HEK293 (cell line): Measurements from ENCODE around the gene SBK1.

Source experiments
- CTCF ChIA-PET: fragments of 350-600 bp; formaldehyde crosslinking; extraction: SDS; loops from one replicate; lab custom pipeline; 2021; ENCODE audit warnings: antibody characterized with exemption; lab: Yijun Ruan, JAX
- POLR2A ChIA-PET: fragments of 300-600 bp; formaldehyde crosslinking; extraction: SDS; loops from one replicate; lab custom pipeline; 2020; ENCODE audit warnings: antibody characterized with exemption, inconsistent platforms; lab: Yijun Ruan, JAX
- H3K27ac ChIP-seq: fragments of 200-500 bp; sonication (Bioruptor generic); 2 replicates; pipeline ENCODE4 v1.5.1; 2014; ENCODE audit warnings: low read depth, low read length, control low read depth, inconsistent platforms; ENCODE audit errors: extremely low read depth
- H3K36me3 ChIP-seq, 2 experiments: fragments of 200-500 bp in 1 of 2; sonication (Bioruptor generic) in 1 of 2; 1 replicate in 1 of 2; 2 replicates in 1 of 2; pipeline ENCODE4 v1.5.1; 2014 to 2017; ENCODE audit warnings: inconsistent platforms in 2 of 2, low read length in 2 of 2; ENCODE audit not compliant: control insufficient read depth in 2 of 2, insufficient read depth in 1 of 2
- H3K4me1 ChIP-seq: fragments of 200-500 bp; sonication (Bioruptor generic); 2 replicates; pipeline ENCODE4 v1.5.1; 2014; ENCODE audit warnings: mild to moderate bottlenecking, low read length, inconsistent platforms; ENCODE audit not compliant: control insufficient read depth, insufficient read depth
- H3K4me3 ChIP-seq: 2 replicates; pipeline ENCODE4 v1.5.1; 2011; ENCODE audit warnings: low read depth, mild to moderate bottlenecking, control low read depth, low read length, moderate library complexity
- H3K9me3 ChIP-seq: fragments of 200-500 bp; sonication (Bioruptor generic); 2 replicates; pipeline ENCODE4 v1.5.1; 2014; ENCODE audit warnings: low read depth, low read length, inconsistent platforms; ENCODE audit not compliant: control insufficient read depth, insufficient read depth
- EGR2 ChIP-seq: fragments of 450-650 bp; formaldehyde crosslinking; IDR thresholded peaks from 2 replicates; pipeline ENCODE4 v1.5.1; 2016; ENCODE audit warnings: low read depth, missing biosample characterization, missing genetic modification characterization
- HOXA7 ChIP-seq: sonication (generic); formaldehyde crosslinking; IDR thresholded peaks from 2 replicates; pipeline ENCODE4 v1.8.1; 2022; ENCODE audit warnings: missing genetic modification reagents, borderline replicate concordance
- IKZF3 ChIP-seq: fragments of 450-650 bp; IDR thresholded peaks from 2 replicates; pipeline ENCODE4 v1.5.0; 2018; ENCODE audit warnings: missing biosample characterization, mild to moderate bottlenecking, missing genetic modification characterization, moderate library complexity
- ZFHX2 ChIP-seq: fragments of 450-650 bp; formaldehyde crosslinking; conservative IDR thresholded peaks from 2 replicates; pipeline ENCODE4 v1.5.1; 2016; ENCODE audit warnings: missing biosample characterization, missing genetic modification characterization
- ZIC2 ChIP-seq: fragments of 450-650 bp; formaldehyde crosslinking; IDR thresholded peaks from 2 replicates; pipeline ENCODE4 v1.5.1; 2016; ENCODE audit warnings: missing biosample characterization, missing genetic modification characterization
- ZNF114 ChIP-seq: fragments of 450-650 bp; formaldehyde crosslinking; IDR thresholded peaks from 2 replicates; pipeline ENCODE4 v1.5.0; 2017; ENCODE audit warnings: missing biosample characterization, missing genetic modification characterization
- ZNF140 ChIP-seq: fragments of 450-650 bp; formaldehyde crosslinking; IDR thresholded peaks from 2 replicates; pipeline ENCODE4 v1.5.1; 2016; ENCODE audit warnings: missing biosample characterization, missing genetic modification characterization
- ZNF184 ChIP-seq: fragments of 450-650 bp; IDR thresholded peaks from 2 replicates; pipeline ENCODE4 v1.5.1; 2018; ENCODE audit warnings: missing biosample characterization, mild to moderate bottlenecking, missing genetic modification characterization
- ZNF366 ChIP-seq: fragments of 450-650 bp; formaldehyde crosslinking; conservative IDR thresholded peaks from 2 replicates; pipeline ENCODE4 v1.5.1; 2016; ENCODE audit warnings: missing biosample characterization, missing genetic modification characterization
- ZNF404 ChIP-seq: fragments of 450-650 bp; formaldehyde crosslinking; IDR thresholded peaks from 2 replicates; pipeline ENCODE4 v1.5.1; 2017; ENCODE audit warnings: missing biosample characterization, missing genetic modification characterization
- ZNF514 ChIP-seq: fragments of 450-650 bp; formaldehyde crosslinking; IDR thresholded peaks from 2 replicates; pipeline ENCODE4 v1.5.1; 2016; ENCODE audit warnings: missing biosample characterization, missing genetic modification characterization
- ZNF555 ChIP-seq: fragments of 450-650 bp; formaldehyde crosslinking; conservative IDR thresholded peaks from 2 replicates; pipeline ENCODE4 v1.5.1; 2017; ENCODE audit warnings: missing biosample characterization, mild to moderate bottlenecking, missing genetic modification characterization, inconsistent platforms
- ZNF701 ChIP-seq: fragments of 450-650 bp; formaldehyde crosslinking; IDR thresholded peaks from 2 replicates; pipeline ENCODE4 v1.5.1; 2016; ENCODE audit warnings: missing biosample characterization, missing genetic modification characterization
- ZNF76 ChIP-seq: fragments of 450-650 bp; formaldehyde crosslinking; IDR thresholded peaks from 2 replicates; pipeline ENCODE4; 2016; ENCODE audit warnings: low read depth, missing biosample characterization, missing genetic modification characterization, borderline replicate concordance
- ZNF843 ChIP-seq: fragments of 450-650 bp; formaldehyde crosslinking; IDR thresholded peaks from 2 replicates; pipeline ENCODE4 v1.5.1; 2016; ENCODE audit warnings: missing biosample characterization, missing genetic modification characterization
- TF ChIP-seq, protein P1 (sequence below): fragments of 450-650 bp; formaldehyde crosslinking; IDR thresholded peaks from 2 replicates; pipeline ENCODE4 v1.5.1; 2017; ENCODE audit warnings: missing biosample characterization, missing genetic modification characterization
- TF ChIP-seq, protein P2 (sequence below): fragments of 450-650 bp; formaldehyde crosslinking; IDR thresholded peaks from 2 replicates; pipeline ENCODE4 v1.5.1; 2016; ENCODE audit warnings: missing biosample characterization, missing genetic modification characterization
- TF ChIP-seq, protein P3 (sequence below): fragments of 450-650 bp; formaldehyde crosslinking; IDR thresholded peaks from 2 replicates; pipeline ENCODE4 v1.5.1; 2017; ENCODE audit warnings: missing biosample characterization, missing genetic modification characterization
- TF ChIP-seq, protein P4 (sequence below): fragments of 450-650 bp; formaldehyde crosslinking; IDR thresholded peaks from 2 replicates; pipeline ENCODE4 v1.5.1; 2017; ENCODE audit warnings: missing biosample characterization, missing genetic modification characterization
- TF ChIP-seq, protein P5 (sequence below): fragments of 450-650 bp; formaldehyde crosslinking; IDR thresholded peaks from 2 replicates; pipeline ENCODE4; 2016; ENCODE audit warnings: missing biosample characterization, missing genetic modification characterization
- TF ChIP-seq, protein P6 (sequence below): fragments of 450-650 bp; formaldehyde crosslinking; IDR thresholded peaks from 2 replicates; pipeline ENCODE4 v1.5.1; 2016; ENCODE audit warnings: missing biosample characterization, missing genetic modification characterization
- TF ChIP-seq, protein P7 (sequence below): fragments of 450-650 bp; formaldehyde crosslinking; IDR thresholded peaks from 2 replicates; pipeline ENCODE4 v1.5.1; 2017; ENCODE audit warnings: missing biosample characterization, missing genetic modification characterization
- TF ChIP-seq, protein P8 (sequence below): fragments of 450-650 bp; IDR thresholded peaks from 2 replicates; pipeline ENCODE4 v1.5.1; 2018; ENCODE audit warnings: missing biosample characterization, mild to moderate bottlenecking, missing genetic modification characterization

SBK1 gene

DNA sequence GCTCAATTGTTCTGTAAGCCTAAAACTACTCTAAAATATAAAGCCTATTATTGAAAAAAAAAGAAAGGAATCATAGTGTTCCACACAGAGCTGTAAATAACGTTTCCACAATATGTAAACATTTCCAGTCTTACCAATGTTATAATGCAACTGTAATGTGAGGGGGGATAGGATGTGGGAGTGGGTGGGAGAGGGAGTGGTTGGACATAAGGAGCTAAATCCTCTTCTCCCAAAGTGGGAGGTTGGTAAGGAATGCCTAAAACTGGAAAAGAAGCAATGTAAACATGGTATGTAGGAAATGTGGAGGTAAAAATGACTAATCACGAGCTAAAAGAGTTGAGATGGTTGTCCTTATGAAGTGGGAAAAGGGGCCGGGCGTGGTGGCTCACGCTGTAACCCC lies 17.6 kb upstream of the SBK1 start:
- Histone ChIP-seq H3K4me3 (no peak overlapping the region), H3K27ac (no peak overlapping the region), H3K4me1 (no peaks in the 10 kb centered on the region), H3K9me3 (no peaks in the 10 kb centered on the region), H3K36me3 (no peaks in the 10 kb centered on the region; a peak in 1 of 3 replicates)
- TF ChIP-seq ZNF184 (tag by site-specific recombination), result no peak
- TF ChIP-seq ZNF404 (tag by site-specific recombination), result no peak
- peak; percentile 76 for TF ChIP-seq ZFHX2 (tag by site-specific recombination)
- peak; percentile 80 for TF ChIP-seq EGR2 (tag by site-specific recombination)
- TF ChIP-seq ZNF843 (tag by site-specific recombination), result no peak
- TF ChIP-seq, protein P1, sequence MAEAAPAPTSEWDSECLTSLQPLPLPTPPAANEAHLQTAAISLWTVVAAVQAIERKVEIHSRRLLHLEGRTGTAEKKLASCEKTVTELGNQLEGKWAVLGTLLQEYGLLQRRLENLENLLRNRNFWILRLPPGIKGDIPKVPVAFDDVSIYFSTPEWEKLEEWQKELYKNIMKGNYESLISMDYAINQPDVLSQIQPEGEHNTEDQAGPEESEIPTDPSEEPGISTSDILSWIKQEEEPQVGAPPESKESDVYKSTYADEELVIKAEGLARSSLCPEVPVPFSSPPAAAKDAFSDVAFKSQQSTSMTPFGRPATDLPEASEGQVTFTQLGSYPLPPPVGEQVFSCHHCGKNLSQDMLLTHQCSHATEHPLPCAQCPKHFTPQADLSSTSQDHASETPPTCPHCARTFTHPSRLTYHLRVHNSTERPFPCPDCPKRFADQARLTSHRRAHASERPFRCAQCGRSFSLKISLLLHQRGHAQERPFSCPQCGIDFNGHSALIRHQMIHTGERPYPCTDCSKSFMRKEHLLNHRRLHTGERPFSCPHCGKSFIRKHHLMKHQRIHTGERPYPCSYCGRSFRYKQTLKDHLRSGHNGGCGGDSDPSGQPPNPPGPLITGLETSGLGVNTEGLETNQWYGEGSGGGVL (tag by site-specific recombination), result peak; percentile 37; the same call in 1 of the 2 replicates
- TF ChIP-seq ZNF701 (tag by site-specific recombination), result no peak
- TF ChIP-seq, protein P2, sequence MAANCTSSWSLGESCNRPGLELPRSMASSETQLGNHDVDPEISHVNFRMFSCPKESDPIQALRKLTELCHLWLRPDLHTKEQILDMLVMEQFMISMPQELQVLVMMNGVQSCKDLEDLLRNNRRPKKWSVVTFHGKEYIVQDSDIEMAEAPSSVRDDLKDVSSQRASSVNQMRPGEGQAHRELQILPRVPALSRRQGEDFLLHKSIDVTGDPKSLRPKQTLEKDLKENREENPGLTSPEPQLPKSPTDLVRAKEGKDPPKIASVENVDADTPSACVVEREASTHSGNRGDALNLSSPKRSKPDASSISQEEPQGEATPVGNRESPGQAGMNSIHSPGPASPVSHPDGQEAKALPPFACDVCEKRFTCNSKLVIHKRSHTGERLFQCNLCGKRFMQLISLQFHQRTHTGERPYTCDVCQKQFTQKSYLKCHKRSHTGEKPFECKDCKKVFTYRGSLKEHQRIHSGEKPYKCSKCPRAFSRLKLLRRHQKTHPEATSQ (tag by site-specific recombination), result no peak
- no peak for TF ChIP-seq ZNF555
- no peak for TF ChIP-seq ZNF366 (tag by site-specific recombination)
- no peak for TF ChIP-seq HOXA7 (CRISPR knock-in tag)
- TF ChIP-seq, protein P3, sequence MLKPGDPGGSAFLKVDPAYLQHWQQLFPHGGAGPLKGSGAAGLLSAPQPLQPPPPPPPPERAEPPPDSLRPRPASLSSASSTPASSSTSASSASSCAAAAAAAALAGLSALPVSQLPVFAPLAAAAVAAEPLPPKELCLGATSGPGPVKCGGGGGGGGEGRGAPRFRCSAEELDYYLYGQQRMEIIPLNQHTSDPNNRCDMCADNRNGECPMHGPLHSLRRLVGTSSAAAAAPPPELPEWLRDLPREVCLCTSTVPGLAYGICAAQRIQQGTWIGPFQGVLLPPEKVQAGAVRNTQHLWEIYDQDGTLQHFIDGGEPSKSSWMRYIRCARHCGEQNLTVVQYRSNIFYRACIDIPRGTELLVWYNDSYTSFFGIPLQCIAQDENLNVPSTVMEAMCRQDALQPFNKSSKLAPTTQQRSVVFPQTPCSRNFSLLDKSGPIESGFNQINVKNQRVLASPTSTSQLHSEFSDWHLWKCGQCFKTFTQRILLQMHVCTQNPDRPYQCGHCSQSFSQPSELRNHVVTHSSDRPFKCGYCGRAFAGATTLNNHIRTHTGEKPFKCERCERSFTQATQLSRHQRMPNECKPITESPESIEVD (tag by site-specific recombination), result no peak
- TF ChIP-seq IKZF3 (tag by site-specific recombination), result no peak
- TF ChIP-seq, protein P4, sequence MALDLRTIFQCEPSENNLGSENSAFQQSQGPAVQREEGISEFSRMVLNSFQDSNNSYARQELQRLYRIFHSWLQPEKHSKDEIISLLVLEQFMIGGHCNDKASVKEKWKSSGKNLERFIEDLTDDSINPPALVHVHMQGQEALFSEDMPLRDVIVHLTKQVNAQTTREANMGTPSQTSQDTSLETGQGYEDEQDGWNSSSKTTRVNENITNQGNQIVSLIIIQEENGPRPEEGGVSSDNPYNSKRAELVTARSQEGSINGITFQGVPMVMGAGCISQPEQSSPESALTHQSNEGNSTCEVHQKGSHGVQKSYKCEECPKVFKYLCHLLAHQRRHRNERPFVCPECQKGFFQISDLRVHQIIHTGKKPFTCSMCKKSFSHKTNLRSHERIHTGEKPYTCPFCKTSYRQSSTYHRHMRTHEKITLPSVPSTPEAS, result no peak
- TF ChIP-seq ZNF514 (tag by site-specific recombination), result no peak
- TF ChIP-seq ZNF114 (tag by site-specific recombination), result no peak
- TF ChIP-seq, protein P5, sequence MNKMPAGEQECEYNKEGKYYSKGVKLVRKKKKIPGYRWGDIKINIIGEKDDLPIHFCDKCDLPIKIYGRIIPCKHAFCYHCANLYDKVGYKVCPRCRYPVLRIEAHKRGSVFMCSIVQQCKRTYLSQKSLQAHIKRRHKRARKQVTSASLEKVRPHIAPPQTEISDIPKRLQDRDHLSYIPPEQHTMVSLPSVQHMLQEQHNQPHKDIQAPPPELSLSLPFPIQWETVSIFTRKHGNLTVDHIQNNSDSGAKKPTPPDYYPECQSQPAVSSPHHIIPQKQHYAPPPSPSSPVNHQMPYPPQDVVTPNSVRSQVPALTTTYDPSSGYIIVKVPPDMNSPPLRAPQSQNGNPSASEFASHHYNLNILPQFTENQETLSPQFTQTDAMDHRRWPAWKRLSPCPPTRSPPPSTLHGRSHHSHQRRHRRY, result no peak
- TF ChIP-seq, protein P6, sequence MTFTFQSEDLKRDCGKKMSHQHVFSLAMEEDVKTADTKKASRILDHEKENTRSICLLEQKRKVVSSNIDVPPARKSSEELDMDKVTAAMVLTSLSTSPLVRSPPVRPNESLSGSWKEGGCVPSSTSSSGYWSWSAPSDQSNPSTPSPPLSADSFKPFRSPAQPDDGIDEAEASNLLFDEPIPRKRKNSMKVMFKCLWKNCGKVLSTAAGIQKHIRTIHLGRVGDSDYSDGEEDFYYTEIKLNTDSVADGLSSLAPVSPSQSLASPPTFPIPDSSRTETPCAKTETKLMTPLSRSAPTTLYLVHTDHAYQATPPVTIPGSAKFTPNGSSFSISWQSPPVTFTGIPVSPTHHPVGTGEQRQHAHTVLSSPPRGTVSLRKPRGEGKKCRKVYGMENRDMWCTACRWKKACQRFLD, result no peak
- no peak for TF ChIP-seq ZIC2 (tag by site-specific recombination)
- no peak for TF ChIP-seq ZNF76
- TF ChIP-seq, protein P7, sequence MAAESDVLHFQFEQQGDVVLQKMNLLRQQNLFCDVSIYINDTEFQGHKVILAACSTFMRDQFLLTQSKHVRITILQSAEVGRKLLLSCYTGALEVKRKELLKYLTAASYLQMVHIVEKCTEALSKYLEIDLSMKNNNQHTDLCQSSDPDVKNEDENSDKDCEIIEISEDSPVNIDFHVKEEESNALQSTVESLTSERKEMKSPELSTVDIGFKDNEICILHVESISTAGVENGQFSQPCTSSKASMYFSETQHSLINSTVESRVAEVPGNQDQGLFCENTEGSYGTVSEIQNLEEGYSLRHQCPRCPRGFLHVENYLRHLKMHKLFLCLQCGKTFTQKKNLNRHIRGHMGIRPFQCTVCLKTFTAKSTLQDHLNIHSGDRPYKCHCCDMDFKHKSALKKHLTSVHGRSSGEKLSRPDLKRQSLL (tag by site-specific recombination), result no peak
- TF ChIP-seq, protein P8, sequence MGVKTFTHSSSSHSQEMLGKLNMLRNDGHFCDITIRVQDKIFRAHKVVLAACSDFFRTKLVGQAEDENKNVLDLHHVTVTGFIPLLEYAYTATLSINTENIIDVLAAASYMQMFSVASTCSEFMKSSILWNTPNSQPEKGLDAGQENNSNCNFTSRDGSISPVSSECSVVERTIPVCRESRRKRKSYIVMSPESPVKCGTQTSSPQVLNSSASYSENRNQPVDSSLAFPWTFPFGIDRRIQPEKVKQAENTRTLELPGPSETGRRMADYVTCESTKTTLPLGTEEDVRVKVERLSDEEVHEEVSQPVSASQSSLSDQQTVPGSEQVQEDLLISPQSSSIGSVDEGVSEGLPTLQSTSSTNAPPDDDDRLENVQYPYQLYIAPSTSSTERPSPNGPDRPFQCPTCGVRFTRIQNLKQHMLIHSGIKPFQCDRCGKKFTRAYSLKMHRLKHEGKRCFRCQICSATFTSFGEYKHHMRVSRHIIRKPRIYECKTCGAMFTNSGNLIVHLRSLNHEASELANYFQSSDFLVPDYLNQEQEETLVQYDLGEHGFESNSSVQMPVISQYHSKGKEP (tag by site-specific recombination), result no peak
- TF ChIP-seq ZNF140, result no peak
- CTCF ChIA-PET, result interaction anchor here (3.8 kb wide), 1 partner anchor 42 kb away, joined by 14 read pairs; no protein-coding TSS in a partner anchor
- POLR2A ChIA-PET, result no interaction called here
